ENCODE data around the gene TRANK1.
A peak's percentile ranks its signal among the peaks of the same experiment; 100 is the strongest.
"Not testable (repeated sequence)": the region's sequence is repeated elsewhere in the genome, so short reads cannot be mapped to it uniquely, and the experiment has no call there.

Gene TRANK1

DNA sequence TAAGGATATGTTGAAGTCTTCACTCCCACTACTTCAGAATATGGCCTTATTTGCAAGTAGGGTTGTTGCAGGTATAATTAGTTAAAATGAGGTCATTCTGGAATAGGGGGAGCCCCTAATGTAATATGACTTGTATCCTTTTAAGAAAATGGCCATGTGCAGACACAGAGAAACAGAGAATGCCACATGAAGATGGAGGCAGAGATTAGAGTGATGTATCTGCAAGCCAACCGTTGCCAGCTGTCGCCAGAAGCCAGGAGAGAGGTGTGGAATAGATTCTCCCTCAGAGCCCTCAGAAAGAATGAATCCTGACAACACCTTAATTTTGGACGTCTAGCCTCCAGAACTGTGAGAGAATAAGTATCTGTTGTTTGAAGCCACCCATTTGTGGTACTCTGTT is 11.3 kb upstream of the TRANK1 start:
- DNase-seq, result no peak

GRCh38 chr3:36954452-36955134 is 9.7 kb upstream of the TRANK1 start:
- peak; percentile 52 for DNase-seq

GRCh38 chr3:36947814-36948213 is 3.0 kb upstream of the TRANK1 start:
- DNase-seq, result not testable (repeated sequence)

DNA sequence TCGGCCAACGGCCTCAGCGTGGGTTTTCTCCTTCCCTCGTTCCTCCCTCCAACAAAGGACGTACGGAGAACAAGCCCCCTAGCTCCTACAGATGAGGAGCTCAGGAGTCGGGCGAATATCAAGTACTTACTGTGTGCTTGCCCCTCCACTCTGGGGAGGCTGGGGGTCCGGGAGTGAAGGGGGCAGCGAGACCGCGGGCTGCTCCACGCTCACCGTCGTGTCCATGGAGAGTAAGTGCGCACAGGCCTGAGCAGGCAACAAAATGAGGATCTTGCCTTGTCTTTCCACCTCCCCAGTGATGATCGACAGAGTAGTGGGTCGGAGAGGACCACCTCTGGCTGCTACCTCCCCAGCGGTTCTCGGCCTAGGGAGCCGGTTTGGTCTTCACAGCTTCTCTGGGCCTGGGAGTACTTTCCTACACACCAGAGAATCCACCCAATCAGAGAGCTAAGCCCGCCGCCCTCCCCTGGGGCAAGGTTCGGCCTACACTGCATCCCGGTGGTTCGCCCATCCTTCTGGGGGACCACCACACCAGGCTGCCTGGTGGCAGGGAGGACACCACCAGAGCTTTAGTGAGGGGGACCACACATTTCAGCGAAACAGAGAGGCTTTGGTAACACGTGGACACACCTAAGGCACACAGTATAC is 603 bp upstream of the TRANK1 start:
- no peak for DNase-seq

DNA sequence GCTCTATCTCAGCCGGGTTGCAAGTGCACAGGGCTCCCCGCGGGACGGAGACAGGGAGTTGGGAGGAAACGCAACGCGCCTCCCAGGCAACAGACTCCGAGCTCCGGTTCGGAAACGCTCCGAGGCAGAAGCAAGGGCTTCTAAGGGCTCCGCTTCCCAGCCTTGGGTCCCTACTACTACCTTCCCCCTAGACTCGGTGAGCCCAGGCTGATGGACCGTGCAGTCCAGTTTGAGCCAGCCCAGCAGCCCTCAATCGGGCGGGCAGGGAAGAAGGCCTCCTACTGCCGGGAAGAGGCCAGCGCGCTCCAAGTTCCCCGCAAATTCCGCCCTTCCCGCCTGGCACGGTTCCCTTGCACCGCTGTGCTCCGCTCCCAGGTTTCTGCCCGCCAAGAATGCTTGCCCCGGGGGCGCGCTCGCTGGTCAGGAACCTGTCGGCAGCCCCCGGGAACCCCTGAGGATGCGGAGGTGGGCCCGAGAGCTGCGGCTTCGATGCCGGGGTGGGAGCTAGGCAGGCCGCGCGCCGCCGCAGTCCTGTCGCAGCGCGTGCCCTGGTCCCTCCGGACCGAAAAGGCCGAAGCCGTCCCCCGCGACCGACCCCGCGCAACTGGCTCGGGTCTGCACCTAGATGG is 728 bp downstream of the TRANK1 start:
- peak; percentile 56 for DNase-seq

DNA sequence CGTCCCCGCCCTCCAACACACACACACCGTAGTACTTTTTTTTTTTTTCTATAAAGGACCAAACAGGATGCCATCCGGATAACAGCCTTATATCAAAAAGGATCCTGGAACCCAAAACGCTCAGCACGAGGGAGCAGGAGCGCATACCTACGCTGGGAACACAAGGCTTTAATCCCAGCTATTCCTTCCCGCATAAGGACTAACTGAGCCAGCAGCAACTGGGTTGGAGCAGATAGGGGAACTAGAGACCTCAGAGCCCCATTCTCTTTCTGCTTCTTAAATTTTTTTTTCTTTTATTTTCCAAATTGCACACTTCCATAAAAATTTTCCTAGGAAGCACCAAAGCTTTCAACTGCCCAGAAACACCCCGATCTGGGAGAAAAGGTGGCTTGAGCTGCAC is 1.3 kb downstream of the TRANK1 start:
- peak; percentile 46 for DNase-seq

DNA sequence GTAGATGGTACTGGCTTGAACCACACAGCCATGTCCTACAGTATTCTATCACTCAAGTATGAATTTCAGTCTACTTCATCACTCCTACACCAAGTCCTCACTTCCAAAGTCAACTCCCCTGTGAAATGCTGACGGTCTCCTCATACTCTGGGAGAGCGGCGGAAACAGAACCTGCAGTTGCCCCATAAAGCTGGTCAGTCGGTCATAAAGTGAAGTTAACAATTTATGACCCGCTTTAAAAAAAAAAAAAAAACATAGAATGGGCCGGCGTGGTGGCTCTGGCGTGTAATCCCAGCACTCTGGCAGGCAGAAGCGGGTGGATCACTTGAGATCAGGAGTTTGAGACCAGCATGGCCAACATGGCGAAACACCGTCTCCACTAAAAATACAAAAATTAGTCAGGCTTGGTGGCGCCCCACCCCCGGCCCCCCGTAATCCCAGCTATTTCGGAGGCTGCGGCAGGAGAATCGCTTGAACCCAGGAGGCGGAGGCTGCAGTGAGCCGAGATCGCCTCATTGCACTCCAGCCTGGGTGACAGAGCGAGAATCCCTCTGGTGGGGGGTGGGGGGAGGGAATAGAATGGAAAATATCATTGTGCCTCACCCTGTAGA is 2.1 kb downstream of the TRANK1 start:
- no peak for DNase-seq

DNA sequence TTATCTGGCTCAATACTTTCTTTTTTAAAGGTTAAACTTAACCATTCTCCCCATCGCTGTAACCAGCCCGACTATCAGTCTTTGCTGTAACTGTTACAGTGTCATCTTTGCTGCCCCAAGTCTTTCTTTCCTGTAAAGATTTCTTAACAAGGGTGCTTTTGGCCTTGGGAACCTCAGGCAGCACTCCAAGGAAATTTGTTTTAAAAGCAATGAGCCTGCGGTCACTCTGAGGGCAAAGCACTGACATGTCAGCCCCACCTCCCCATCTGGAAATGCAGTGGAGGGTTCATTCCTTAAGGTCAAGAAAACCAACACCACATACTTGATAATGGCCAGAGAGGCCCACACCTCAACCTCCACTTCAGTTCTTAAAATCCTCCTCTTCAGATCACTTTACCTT is 3.2 kb downstream of the TRANK1 start:
- no peak for DNase-seq

DNA sequence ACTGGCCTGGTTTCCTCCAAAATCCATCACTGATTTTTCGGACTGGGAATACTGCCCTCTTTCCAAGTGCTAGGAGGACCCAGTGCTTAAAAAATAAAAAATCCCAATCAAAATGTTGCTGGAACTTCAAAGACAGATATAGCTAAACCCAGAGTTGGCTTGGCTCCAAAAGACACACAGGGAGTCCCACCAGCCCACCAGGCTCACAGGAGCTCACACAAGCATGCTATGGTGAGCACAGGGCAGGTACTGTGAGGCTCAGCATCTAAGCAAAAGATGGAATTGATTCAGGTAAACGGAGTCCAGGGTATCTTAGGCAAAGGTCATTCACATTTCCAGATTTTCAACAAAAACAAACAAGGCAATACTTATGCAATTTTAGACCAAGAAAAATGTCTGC is 3.7 kb downstream of the TRANK1 start:
- DNase-seq, result no peak

- DNase-seq, result no peak
These were observed 7.4 kb downstream of the TRANK1 start for GRCh38 chr3:36937492-36937891.

- DNase-seq, result no peak
These were observed 11.1 kb downstream of the TRANK1 start for GRCh38 chr3:36933540-36934296.

- DNase-seq, result not testable (repeated sequence)
These were observed 13.4 kb downstream of the TRANK1 start for GRCh38 chr3:36931424-36931823.

DNA sequence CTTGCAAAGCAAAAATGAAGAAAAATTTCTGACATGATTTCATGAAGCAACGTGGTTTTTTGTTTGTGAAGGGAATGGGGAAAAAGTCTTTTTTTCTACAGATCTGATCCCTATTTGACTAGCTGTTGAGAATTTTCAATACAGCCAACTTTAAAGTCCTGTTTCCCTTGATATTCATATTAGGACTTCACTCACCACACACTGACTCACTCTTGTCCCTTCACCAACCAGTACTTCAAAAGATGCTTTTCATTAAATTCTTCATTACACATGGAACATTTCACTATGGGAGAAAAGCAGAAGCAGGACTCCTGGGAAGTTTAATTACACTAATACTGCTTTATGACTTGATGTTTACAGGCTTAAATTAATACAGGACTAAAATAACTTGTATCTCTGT is 16.6 kb downstream of the TRANK1 start:
- DNase-seq, result no peak

DNA sequence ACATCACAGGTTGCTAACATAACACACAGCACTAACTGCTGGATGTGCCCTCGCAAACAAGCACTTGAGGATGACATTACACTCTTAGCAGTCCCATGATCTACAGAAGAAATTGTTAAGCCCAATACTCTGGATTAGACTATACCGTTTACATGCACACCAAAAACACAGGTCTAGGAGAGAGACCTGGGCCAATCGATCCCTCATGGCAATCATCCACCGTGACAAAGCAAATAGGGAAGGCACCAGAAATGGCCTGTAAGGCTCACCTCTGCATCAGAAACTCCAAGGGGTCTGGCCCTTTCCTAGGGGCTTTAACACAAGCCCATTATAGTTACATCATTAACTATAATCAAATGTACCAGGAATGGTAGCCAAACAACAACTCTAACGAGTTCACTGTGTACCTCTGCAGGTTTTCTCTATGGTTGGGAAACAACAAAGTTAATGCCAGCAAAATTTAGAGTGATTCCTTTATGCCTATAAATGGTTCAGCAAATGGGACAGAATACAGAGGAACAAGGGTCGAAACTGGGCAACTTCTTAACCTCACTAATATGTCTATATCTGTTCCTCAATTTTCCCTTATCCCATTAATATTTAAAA is 18.5 kb downstream of the TRANK1 start:
- no peak for DNase-seq

DNA sequence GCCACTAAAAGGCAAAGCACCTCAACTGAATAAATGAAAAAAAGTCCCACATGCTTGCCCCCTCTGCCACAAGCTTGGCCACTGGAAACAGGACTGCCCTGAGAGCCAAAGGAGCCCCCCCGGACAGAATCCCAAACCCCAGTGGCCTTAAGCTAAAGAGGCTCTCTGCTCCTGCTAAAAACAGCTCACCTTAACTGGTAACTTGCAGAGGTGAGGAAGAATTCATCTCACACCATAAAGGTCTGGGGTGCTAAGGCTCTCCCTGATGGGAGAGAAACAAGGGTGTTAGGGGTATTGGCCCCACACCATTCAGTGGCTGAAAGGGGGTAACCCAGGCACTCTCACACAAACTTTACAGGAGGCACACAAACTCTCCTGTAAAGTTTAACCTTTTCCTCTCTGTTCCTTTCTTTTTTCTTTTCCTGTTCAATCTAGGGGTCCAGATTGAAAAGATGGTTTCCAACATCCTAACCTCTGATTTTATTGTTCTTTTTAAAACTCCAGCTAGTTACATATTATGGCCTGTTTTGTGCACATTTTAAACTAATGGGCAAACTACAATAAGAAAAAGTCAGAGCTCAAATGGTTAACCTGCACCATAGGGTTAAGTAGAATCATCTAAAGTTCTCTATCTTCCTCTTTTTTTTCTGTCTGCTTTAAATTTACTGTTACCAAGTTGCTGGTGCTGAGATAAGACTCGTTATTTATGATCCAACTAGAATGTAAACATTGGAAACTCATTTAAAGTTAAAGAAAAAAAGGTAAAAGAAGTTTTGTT is 19.9 kb downstream of the TRANK1 start:
- DNase-seq, result peak; percentile 83

- DNase-seq, result peak; percentile 76
These were observed 20.7 kb downstream of the TRANK1 start for GRCh38 chr3:36923981-36924743.

- DNase-seq, result peak; percentile 88
These were observed 21.3 kb downstream of the TRANK1 start for GRCh38 chr3:36923523-36923943.

DNA sequence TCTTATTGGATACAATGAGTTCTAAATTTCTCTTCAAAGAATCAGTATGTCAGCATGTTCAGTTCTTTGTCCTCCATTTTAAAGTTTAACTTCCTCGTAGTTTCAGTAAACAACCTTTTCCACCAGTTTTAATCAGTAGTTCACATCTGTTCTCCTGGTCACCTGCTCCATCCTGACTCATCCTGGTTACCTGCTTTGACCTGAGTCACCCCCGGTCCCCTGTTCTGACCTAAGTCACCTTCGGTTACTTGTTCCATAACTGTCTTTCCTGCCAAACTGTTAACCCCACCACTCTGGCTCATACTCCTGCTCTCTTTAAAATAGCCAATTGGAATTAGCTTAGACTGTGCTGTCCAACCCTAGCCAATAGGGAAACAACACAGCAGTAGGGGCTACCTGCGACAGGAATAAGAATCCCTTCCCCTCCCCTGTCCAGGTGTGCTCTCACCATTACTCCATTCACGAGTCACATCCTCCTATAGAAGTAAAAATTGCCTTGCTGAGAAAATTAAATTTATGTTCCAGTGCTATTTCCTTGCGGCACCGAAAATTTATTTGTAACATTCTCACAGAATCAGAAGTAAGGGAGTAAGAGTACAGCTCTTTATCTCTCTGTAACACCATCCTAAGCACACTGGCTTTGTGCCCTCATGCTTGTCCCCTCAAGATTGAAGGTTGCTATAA is 23.8 kb downstream of the TRANK1 start:
- no peak for DNase-seq

GRCh38 chr3:36919439-36920160 is 25.3 kb downstream of the TRANK1 start:
- DNase-seq, result no peak

DNA sequence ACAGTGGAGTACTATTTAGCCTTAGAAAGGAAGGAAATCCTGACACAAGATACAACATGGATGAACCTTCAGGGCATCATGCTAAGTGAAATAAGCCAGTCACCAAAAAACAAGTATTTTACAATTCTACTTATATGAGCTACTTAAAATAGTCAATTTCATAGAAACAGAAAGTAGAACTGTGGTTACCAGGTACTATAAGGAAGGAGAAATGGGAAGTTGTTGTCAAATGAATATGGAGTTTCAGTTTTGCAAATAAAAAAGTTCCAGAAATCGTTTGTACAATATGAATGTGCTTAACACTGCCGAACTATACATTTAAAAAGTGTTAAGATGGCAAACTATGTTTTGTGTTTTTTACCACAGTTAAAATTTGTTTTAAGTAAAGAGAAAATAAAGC is 26.8 kb downstream of the TRANK1 start:
- peak; percentile 72 for DNase-seq

All from OCI-M1 (cell line).